Fibroblast of the conjunctiva (primary cell): ENCODE measurements around the gene PSMA7.
"Not testable (repeated sequence)": the region's sequence is repeated elsewhere in the genome, so short reads cannot be mapped to it uniquely, and the experiment has no call there.

Experiments used
- DNase-seq: peaks from one replicate; pipeline ENCODE4 v3.0.0-alpha.2; 2010; ENCODE audit warnings: low read depth

PSMA7 gene

GRCh38 chr20:62155428-62156253 is 12.4 kb upstream of the PSMA7 start:
- no peak for DNase-seq

DNA sequence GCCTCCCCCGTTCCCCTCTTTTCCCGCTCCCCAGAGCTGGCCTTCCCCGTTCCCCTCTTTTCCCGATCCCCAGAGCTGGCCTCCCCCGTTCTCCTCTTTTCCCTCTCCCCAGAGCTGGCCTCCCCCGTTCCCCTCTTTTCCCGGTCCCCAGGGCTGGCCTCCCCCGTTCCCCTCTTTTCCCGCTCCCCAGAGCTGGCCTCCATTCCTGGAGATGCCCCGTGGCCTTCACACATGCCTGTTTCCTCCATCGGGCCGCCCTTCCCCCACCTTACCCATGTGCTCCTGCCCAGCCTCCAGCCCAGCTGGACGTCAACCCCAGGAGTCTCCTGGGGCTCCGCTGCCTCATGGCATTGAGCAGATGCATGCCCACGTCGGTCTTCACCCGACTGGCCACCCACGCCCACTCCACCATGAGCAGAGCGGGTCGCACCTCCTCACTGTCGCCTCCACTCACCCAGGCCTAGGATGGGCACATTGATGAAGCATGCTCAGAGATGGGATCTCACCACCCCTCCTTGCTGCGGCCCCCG is 8.7 kb upstream of the PSMA7 start:
- no peak for DNase-seq

DNA sequence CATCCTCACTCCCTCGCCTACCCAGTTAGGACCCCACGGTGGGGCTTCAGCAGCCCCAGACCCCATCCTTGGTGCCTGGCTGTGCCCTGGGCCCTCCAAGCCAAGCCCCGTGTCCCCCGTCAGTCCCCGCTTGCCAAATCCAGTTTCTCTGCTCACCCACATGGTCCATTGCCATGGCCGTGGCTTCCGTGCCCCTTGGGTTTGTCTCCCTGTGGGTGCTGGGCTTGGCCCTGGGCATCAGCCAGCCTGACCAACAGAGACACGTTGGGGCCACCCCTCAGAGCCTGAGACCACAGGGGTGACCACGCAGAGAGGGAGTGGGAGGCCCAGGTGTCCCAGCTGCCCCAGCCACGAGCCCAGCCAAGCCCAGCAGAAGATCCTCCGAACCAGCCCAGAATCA is 8.0 kb upstream of the PSMA7 start:
- no peak for DNase-seq

GRCh38 chr20:62150310-62150575 is 7.0 kb upstream of the PSMA7 start:
- no peak for DNase-seq

- no peak for DNase-seq
Observed at GRCh38 chr20:62149532-62150309, 6.5 kb upstream of the PSMA7 start.

- DNase-seq: no peak
Observed at GRCh38 chr20:62148908-62149314, 5.7 kb upstream of the PSMA7 start.

- DNase-seq: not testable (repeated sequence)
Observed at GRCh38 chr20:62148383-62148782, 5.2 kb upstream of the PSMA7 start.

DNA sequence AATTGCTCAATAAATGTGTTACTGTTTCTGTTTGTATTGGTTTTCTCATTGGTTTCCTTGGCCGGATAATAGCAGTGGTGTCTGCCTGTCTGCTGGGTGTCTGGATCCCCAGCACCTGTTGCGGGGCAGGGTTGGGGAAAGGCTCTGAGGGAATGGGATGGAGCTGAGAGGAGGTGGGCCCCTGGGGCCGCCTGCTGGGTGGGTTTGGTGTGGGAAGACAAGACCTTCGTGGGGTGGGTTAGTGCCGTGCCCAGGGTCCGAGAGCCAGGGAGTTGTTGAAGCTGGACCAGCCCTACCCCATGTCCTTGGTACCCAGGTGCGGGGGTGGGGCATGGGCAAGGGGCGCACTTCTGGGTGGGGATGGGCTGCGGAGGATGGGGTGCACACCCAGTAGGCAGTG is 4.3 kb upstream of the PSMA7 start:
- DNase-seq: no peak

- no peak for DNase-seq
Observed at GRCh38 chr20:62147125-62147524, 3.9 kb upstream of the PSMA7 start.

GRCh38 chr20:62146019-62146755 is 3.0 kb upstream of the PSMA7 start:
- no peak for DNase-seq

- DNase-seq: no peak
Observed at GRCh38 chr20:62145688-62146018, 2.5 kb upstream of the PSMA7 start.

DNA sequence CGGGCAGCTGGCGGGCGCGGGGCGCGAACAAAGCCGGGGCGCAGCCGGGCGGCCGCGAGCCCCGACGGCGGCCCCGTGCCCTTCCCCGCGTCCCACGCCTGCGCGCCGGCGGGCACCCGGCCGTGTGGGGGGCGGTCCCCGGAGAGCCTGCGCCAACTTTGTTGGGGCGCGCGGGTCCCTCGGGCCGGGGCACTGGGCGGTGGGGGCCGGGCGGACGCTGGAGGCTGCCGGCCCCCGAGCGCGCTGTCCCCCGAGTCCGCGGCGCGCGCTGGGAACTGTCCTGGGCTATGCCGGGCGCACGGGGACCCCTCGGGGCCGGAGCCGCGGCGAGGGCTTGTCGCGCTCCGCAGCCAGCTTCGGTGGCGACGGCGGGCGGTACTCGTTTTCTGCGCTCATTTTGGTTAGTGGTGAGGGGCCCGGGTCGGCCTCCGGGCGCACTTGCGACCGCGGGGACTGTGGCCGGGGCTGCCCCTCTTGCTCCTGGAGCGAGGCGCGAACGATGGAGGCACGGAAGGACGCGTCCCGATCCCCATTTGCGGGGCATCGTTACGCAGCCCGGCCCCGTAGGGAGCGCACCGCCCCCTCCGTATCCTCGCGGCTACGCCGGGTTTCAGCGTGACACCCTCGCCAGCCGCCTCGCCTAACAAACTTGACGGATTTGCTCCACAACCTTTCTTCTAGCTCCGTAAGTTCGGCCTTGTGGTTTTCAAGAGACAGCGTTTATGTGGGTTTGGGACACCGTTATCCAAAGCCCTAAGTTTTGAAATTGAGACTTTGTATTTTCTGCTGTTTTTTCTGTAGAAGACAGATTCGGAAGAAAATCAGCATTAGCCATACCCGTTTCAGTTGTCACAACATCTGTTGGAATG is 997 bp upstream of the PSMA7 start:
- no peak for DNase-seq

DNA sequence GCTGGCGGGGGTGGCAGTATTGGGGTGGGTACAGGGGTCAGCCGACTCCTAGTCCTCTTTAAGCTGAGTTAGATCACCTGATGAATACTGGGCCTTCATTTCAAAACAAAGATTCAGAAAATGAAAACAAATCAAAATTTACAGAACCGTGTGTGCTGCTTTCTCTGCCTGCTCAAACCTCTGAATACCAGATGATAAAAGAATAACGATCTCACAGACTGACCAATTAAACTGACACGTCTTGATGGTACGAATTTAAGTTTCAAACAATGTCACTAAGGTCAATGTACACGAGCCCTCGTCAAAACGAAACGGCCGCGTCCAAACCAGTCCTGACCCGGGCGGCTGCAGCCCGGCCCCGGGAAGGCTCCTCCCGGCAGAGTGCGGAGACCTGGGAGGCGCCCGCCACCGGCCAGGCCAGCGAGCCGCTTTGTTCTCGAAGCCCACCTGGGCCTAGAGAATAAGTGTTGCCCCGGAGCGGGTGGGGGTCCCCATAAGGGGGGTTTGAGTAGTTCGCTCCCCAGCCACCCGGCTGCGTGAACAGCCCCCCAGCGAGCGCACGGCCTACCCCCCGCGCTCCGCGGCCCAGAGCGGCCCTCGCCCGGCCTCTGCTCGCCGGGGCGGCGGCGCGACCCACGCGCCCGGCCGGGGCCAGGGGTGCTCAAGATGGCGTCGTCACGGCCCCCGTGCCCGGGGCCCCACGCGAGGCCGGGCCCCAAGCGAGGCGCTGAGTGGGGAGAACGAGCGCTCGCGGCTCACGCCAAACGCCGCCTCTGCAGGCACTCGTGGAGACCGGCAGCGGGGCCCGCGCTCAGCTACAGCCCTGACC is 728 bp downstream of the PSMA7 start:
- DNase-seq: no peak

GRCh38 chr20:62141397-62142251 is 1.6 kb downstream of the PSMA7 start:
- DNase-seq: no peak

GRCh38 chr20:62141043-62141396 is 2.2 kb downstream of the PSMA7 start:
- DNase-seq: no peak

DNA sequence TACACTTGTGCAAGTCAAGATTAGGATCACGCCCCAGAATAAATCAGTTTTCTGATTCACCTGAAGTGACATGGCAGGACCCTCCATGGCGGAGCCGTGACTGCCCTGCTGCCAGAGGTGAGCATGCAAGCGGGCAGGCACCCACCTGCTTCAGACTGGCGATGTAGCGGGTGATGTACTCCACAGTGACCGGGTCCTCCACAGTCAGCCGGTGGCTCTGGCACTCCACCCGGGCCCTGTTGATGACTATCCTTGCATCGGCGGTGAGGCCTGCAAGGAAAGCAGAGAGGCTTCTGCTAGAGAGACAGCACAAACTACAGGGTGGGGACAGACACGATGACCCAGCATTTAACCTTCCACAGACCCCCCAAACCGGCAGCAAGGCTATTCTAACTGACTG is 3.6 kb downstream of the PSMA7 start:
- DNase-seq: no peak

- DNase-seq: no peak
Observed at GRCh38 chr20:62138912-62139311, 4.3 kb downstream of the PSMA7 start.

- no peak for DNase-seq
Observed at GRCh38 chr20:62138204-62138543, 5.0 kb downstream of the PSMA7 start.

- no peak for DNase-seq
Observed at GRCh38 chr20:62137478-62138203, 5.6 kb downstream of the PSMA7 start.

GRCh38 chr20:62137092-62137384 is 6.2 kb downstream of the PSMA7 start:
- DNase-seq: no peak
